Lower leg skin (tissue), 3 donors: Measurements from ENCODE around the gene CCNA2.

Experiments
- CTCF ChIP-seq, 3 donors: fragments of 450-650 bp; IDR thresholded peaks; one replicate each; pipeline ENCODE4 v1.5.1; 2016; ENCODE audit warnings: antibody characterized with exemption in 3 of 3, mild to moderate bottlenecking in 3 of 3, moderate library complexity in 2 of 3
- POLR2A ChIP-seq, 2 donors: fragments of 450-650 bp; IDR thresholded peaks; one replicate each; pipeline ENCODE4 v1.6.1; 2016 to 2017; ENCODE audit warnings: antibody characterized with exemption in 2 of 2, mild to moderate bottlenecking in 1 of 2, moderate library complexity in 1 of 2

GRCh38 chr4:121842862-121843261 is 19.2 kb upstream of the CCNA2 start:
- no peak for TF ChIP-seq CTCF (IDR thresholded peaks at IDR 0.05)
- TF ChIP-seq POLR2A (IDR thresholded peaks at IDR 0.05), result no peak
